Stimulated activated CD4-positive, alpha-beta T cell treated with anti-CD3 and anti-CD28 coated beads, Interleukin-2, amount 100 ng/mL, for 48 hours (primary cell): Measurements from ENCODE around the gene PCDH12.

Experiments
- DNase-seq, 2 donors: peaks; one replicate each; pipeline ENCODE4 v3.0.0-alpha.2; 2020

Gene PCDH12

DNA sequence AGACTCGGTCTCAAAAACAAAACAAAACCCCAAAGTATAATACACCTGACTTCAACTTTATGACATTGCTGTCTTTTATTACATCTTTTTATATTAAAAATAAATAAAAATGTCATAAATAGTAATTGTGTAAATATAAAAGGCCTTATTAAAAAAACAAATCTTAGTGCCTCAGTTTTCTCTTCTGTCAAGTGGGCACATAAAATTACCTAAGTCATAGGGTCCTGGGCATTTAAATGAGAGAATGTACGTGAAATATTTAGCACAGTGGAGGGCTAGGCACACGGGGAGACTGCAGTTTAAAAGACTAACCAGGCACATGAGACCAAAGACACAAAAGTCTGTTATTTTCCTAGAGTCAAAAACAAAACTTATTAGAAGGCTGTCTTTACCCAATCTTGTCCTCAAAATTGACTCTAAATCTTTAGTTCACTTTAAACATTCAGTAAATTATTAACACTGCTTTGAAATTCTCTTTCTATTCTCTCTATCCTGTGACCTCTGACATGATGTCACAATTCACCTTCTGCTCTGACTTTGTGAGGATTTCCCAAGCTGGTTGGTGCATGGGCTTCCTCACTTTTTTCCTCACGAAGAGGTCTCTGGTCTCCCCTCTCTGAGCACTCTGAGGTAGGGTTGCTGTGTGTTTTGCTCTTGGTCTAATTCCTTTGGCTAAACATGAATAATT, 8.4 kb upstream of the PCDH12 start:
- no peak for DNase-seq

DNA sequence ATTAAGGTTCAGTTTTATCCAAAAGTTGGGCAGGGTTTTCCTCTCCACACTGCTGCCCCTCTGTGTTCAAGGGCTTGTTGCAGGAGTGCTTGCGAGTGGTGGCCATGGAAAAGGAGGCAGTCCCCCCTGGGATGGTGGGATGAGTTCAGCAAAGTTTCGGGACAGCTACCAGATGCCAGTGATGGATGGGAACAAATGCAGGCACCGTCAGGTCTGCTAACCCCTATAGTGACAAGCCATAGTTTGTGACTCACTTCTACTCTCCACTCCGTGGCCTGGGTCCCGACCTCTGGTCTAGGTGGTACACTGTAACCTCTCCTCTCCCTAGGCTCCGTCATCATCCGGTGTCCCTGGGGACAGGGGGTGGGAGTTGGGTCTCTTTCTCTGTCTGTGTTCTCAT, 7.1 kb upstream of the PCDH12 start:
- no peak for DNase-seq

DNA sequence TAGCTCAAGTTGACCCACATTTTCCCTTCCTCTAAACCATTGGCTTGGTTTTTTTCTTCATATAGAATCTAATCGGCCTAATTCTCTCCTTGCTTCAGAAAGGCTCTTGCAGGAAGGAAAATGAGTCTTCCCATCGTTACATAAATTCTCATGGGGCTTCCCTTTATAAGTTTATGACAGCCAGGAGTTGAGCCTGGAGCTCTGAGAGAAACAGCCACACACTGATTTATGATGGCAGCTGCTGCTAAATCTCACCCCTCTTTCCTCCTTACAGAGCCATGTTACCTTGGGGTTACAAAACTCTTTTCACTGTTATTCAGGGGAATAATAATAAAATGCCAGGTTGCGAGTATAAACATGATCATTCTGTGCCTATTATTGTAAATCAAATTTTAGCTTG, 5.7 kb upstream of the PCDH12 start:
- DNase-seq, result no peak

DNA sequence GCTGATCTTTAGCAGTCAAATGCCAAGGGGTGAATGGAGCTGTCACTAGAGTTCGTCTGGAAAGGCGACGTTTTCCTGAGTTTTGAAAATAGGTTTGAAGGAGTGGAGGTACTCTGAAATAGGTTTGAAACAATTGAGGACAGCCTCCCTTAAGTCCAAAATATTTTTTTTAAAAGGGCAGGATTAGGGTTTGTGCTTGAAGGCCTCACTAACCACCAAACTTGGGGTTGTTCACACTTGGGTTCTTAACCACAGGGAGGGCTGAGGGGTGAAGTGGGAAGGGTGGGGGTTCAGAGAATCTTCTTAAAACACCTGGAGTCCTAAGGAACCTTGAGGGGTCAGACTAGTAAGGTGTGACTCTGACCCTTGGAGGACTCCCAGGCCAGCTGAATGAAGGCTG, 3.5 kb upstream of the PCDH12 start:
- no peak for DNase-seq

- DNase-seq, result peak; percentile 92 to 96
Observed at GRCh38 chr5:141960449-141961323, 2.7 kb upstream of the PCDH12 start.

DNA sequence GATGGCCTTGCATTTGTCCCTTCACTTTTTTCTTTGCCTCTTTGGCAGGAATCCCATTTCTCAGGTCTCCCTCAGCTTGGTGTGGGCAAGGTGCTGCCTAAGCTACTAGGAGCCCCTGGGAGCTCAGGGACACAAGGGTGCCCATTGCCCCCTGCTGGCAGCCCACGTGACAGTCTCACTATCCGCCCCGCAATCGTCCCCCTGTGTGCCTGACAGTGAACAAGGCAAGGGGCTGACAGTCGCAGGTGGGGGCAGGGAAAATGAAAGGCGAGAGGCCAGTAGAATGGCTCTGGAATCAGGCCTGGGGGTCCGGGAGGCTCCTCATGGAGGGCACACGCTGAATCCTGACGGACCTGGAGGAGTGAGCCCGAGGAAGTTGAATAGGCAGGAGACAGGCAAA, 2.0 kb upstream of the PCDH12 start:
- DNase-seq, result peak in 1 of 2 donors; percentile 23

- peak in 1 of 2 donors; percentile 14 for DNase-seq
Observed at GRCh38 chr5:141958546-141959172, 657 bp upstream of the PCDH12 start.

DNA sequence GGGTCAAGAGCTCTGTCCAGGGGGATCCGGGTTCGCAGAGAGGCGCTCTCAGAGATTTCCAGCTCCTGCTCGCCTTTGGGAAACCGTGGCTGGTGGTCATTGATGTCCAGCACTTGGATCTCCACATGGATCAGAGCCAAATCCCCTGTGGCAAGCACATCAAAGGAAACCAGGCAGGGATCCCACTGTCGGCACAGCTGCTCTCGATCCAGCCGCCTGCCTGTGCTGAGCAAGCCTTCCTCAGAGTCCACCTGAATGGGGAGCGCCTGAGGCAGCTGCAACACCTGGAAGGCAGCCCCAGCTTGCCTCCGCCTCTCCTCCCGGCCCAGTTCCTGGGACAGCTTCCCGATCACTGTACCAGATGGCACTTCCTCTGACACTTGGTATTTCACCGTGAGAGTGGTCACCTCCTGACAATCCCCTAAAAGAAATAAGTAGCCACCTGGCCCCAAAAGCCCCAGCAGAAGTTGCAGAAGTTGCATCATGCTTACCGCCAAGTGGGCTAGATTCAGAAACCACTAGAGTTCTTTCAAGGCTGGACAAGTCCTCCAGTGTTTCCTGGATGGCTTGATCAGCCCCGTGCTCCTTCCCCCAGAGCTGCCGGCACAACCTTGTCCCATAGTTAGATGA, 520 bp downstream of the PCDH12 start:
- no peak for DNase-seq

DNA sequence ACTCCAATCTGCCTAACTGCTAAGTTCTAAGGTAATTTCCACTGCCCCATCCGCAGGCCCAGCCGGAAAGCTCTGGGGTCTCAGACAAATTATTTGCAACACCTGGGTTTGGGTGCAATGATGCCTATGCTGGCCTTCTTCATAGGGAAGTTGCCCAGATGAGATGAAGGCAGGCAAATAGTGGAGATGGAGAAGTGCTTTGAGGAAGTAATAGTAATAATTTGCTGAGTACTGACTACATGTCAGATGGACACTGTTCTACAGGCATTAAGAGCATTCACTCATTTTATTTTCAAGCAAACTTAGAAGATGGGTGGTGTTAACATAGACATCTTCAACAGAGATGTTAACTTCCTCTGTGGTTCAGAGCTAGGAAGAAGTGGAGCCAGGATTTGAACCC, 3.8 kb downstream of the PCDH12 start:
- no peak for DNase-seq

GRCh38 chr5:141952020-141952419, 6.0 kb downstream of the PCDH12 start:
- no peak for DNase-seq

DNA sequence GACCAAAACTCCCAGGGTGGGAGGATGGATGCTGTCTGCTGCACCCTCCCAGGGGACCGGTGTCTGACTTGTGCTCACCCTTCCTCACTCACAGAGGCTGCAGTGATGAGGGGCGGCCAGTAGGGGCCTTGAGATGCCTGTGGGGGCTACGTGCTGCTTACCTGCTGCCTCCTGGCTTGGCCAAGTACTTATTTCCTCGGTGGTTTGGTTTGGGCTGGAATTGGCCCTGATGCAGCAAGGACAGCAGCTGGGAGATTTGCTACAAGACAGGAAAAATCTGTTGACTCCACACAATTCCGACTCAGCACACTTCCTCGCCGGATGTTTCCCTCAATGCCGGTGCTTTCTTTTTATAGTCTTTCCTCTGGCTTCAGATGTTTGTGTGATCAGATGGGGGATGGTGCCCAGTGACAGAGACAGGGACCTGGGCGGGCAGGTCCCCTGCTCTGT, 6.6 kb downstream of the PCDH12 start:
- peak in 1 of 2 donors; percentile 23 for DNase-seq

- no peak for DNase-seq
Observed at GRCh38 chr5:141950207-141951005, 7.6 kb downstream of the PCDH12 start.

DNA sequence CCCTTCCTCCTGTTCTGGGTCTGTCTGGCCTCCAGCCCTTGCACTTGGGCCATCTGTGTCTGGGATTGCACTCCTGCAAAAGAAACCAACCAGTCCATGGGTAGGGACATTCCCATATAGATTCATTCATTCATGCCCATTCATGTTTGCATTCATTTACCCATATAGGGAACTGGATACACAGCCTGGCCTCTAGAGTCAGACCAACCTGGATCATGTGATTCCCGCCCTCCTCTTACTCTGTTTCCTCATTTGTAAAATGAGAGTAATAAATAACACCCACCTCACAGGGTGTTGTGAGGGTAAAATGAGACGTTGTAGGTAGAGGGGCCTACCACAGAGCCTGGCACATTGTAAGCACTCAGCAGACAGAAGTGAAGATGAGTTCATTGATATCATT, 8.5 kb downstream of the PCDH12 start:
- DNase-seq, result no peak

DNA sequence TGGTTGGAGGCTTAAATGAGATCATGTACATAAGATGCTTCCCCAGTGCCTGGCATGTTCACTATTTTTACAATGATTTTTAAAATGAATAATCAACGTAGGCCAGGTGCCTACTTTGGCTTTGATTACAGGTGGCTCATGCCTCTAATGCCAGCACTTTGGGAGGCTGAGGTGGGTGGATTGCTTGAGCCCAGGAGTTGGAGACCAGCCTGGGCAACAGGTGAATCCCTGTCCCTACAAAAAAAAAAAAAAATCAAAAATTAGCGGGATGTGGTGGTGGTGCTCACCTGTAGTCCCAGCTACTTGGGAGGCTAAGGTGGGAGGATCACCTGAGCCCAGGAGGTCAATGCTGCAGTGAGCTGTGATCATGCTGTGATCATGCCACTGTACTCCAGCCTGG, 9.2 kb downstream of the PCDH12 start:
- no peak for DNase-seq

GRCh38 chr5:141947316-141947715, 10.7 kb downstream of the PCDH12 start:
- no peak for DNase-seq

GRCh38 chr5:141945511-141946051, 12.4 kb downstream of the PCDH12 start:
- no peak for DNase-seq

DNA sequence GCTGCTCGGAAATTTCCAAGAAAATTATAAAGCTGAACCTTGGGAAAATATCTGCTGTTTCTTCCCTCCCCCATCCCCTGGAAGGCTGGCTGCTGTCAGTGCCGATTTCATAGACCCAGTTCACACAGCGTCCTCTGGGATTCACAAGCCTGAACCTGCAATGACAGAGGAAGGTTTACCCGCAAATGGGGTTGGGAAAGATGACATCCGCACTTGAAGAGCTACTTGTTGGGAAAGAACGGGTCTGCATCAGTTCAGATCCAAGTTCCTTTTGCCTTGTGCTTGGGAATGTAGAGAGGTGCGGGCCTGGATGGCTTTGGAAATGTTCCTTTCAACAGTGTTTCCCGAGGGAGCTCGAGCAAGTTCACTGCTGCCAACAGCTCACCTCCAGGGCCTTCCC, 13.9 kb downstream of the PCDH12 start:
- no peak for DNase-seq

GRCh38 chr5:141942185-141942857, 15.7 kb downstream of the PCDH12 start:
- DNase-seq, result no peak

DNA sequence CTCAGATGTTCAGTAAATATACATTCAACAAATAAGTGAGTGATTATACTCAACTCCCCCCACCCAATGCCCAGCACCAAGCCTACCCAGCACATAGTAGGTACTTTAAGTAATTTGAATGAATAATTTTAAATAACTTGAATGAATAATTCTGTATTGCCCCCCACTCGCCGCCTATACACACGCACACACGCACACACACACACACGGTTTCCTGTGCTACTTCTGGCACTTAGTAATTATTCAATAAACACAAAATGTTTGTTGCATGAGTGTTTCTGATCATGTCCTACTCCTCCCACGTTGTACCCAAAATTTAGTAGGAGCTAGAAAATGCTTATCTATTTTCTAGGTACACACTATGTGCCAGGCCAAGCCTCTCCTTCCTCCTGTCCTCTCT, 16.2 kb downstream of the PCDH12 start:
- no peak for DNase-seq

GRCh38 chr5:141941307-141941706, 16.7 kb downstream of the PCDH12 start:
- DNase-seq, result no peak

DNA sequence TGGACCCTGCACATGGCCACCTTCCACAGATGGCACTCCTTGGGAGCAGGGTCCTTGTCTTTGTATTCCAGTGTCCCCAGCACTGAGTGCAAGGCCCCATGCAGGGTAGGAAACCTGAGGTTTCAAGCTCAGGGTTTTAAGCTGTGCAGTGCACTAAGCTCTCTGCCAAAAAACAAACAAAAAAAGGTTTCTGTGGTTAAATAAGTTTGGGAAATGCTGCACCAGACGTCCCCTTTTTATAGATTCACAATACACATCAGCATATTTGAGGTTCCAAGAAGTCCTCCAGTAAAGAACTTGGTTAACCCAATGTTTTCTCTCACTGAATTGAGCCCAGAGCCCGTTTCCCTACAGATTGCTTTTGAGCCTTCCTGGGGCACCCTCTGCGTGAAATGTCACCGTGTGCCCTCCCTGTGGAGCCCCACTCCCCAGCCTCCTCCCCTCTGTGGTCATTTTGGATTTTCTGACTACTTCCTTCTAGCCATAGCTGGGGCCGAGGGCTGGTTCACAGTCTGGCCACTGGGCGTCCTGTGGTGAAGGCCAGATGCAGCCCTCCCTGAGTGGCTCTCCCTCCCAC, 17.2 kb downstream of the PCDH12 start:
- DNase-seq, result no peak
